DND-41 (cell line): ENCODE results near the gene MYLK3.

Experiments
- ATAC-seq: fragments of 200-7000 bp; cut with Tn5 transposase; 3 replicates; pipeline ENCODE4 v1.9.1; 2021; ENCODE audit warnings: low read depth; ENCODE audit not compliant: insufficient read depth
- DNase-seq: peaks from one replicate; pipeline ENCODE4 v3.0.0-alpha.2; 2020
- H2AFZ ChIP-seq: 2 replicates; pipeline ENCODE4 v1.6.0; 2012; ENCODE audit warnings: low read depth, low read length
- H3K27ac ChIP-seq: 2 replicates; pipeline ENCODE4 v1.5.1; 2012; ENCODE audit warnings: low read length, inconsistent platforms
- H3K27me3 ChIP-seq: fragments of 200-600 bp; sonication (generic); 2 replicates; pipeline ENCODE4 v1.6.0; 2012; ENCODE audit warnings: low read length, mild to moderate bottlenecking, inconsistent platforms; ENCODE audit not compliant: insufficient read depth, poor library complexity
- H3K36me3 ChIP-seq: 2 replicates; pipeline ENCODE4 v1.5.1; 2012; ENCODE audit warnings: low read length, inconsistent platforms; ENCODE audit not compliant: insufficient read depth
- H3K4me1 ChIP-seq: 2 replicates; pipeline ENCODE4 v1.5.1; 2012; ENCODE audit warnings: mild to moderate bottlenecking, low read length; ENCODE audit not compliant: insufficient read depth
- H3K4me2 ChIP-seq: 2 replicates; pipeline ENCODE4 v1.6.0; 2012; ENCODE audit warnings: mild to moderate bottlenecking, moderate library complexity, low read length, inconsistent platforms; ENCODE audit not compliant: insufficient read depth
- H3K4me3 ChIP-seq, 2 experiments: fragments of 200-600 bp in 1 of 2; shearing (Covaris generic) in 1 of 2; 2 replicates each; pipeline ENCODE4 v1.5.1; 2012 to 2016; ENCODE audit warnings: inconsistent platforms in 2 of 2, low read length in 2 of 2, mild to moderate bottlenecking in 2 of 2, low read depth in 1 of 2, moderate library complexity in 1 of 2
- H3K79me2 ChIP-seq: 2 replicates; pipeline ENCODE4 v1.6.0; 2012; ENCODE audit warnings: low read length, inconsistent platforms; ENCODE audit not compliant: insufficient read depth
- H3K9ac ChIP-seq: 2 replicates; pipeline ENCODE4 v1.6.0; 2012; ENCODE audit warnings: low read depth, mild to moderate bottlenecking, inconsistent platforms, low read length, moderate library complexity
- H3K9me3 ChIP-seq: 2 replicates; pipeline ENCODE4 v1.5.1; 2012; ENCODE audit warnings: low read length, moderate library complexity, mild to moderate bottlenecking, inconsistent platforms; ENCODE audit not compliant: insufficient read depth, severe bottlenecking
- H4K20me1 ChIP-seq: 2 replicates; pipeline ENCODE4 v1.6.0; 2012; ENCODE audit warnings: low read length; ENCODE audit not compliant: insufficient read depth
- CTCF ChIP-seq: IDR thresholded peaks from 2 replicates; pipeline ENCODE4 v1.5.1; 2012; ENCODE audit warnings: borderline replicate concordance, low read length, moderate library complexity, mild to moderate bottlenecking; ENCODE audit not compliant: poor library complexity, severe bottlenecking; ENCODE audit errors: extremely low read depth
- EZH2 ChIP-seq: IDR thresholded peaks from 3 replicates; pipeline ENCODE4 v1.6.1; 2012; ENCODE audit warnings: borderline replicate concordance, low read depth, mild to moderate bottlenecking, moderate library complexity, low read length, inconsistent platforms; ENCODE audit not compliant: severe bottlenecking

The MYLK3 gene

DNA sequence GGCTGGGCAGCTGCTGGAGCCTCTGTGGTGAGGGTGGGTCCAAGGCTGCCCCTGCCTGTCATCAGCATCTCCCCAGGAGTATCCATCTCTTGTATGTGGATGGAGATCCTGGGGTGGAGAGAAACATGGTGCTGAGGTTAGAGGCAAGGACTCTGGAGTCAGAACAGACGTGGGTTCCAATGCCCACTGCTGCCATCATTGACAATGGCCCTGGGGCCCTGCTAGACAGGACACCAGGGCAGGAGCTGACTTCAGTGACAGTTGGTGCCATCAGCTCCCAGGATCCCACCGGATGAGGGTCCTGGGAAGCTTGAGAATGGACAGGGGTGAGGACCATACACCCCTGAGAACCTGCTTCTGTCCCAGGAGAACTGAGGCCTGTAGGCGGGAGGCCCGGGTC lies 15.6 kb downstream of the MYLK3 start:
- ATAC-seq = no peak
- H3K4me1 ChIP-seq = no peaks in the 10 kb centered on the region
- no peaks in the 10 kb centered on the region for H3K9me3 ChIP-seq
- H3K27me3 ChIP-seq = no peaks in the 10 kb centered on the region
- H3K79me2 ChIP-seq = no peaks in the 10 kb centered on the region
- H3K27ac ChIP-seq = no peak overlapping the region
- no peak overlapping the region for H3K4me2 ChIP-seq
- no peaks in the 10 kb centered on the region for H4K20me1 ChIP-seq
- no peak overlapping the region for H2AFZ ChIP-seq
- TF ChIP-seq CTCF (no peak), EZH2 (no peak)
- no peak overlapping the region for H3K4me3 ChIP-seq
- DNase-seq = no peak
- no peaks in the 10 kb centered on the region for H3K36me3 ChIP-seq
- no peak overlapping the region for H3K9ac ChIP-seq

- Histone ChIP-seq H2AFZ (no peak overlapping the region), H3K9ac (no peak overlapping the region), H3K27ac (no peak overlapping the region), H4K20me1 (no peaks in the 10 kb centered on the region), H3K4me3 (no peak overlapping the region), H3K79me2 (no peaks in the 10 kb centered on the region), H3K9me3 (no peaks in the 10 kb centered on the region), H3K27me3 (no peaks in the 10 kb centered on the region), H3K4me2 (no peak overlapping the region), H3K4me1 (no peaks in the 10 kb centered on the region), H3K36me3 (no peaks in the 10 kb centered on the region)
- TF ChIP-seq CTCF = no peak
- TF ChIP-seq EZH2 = no peak
- no peak for ATAC-seq
- DNase-seq = no peak
Observed at GRCh38 chr16:46731691-46732555, 16.2 kb downstream of the MYLK3 start.

- Histone ChIP-seq H2AFZ (no peak overlapping the region), H3K4me1 (no peaks in the 10 kb centered on the region), H3K9ac (no peak overlapping the region), H3K79me2 (no peaks in the 10 kb centered on the region), H3K27ac (no peak overlapping the region), H3K36me3 (no peaks in the 10 kb centered on the region), H3K27me3 (no peaks in the 10 kb centered on the region), H4K20me1 (no peaks in the 10 kb centered on the region), H3K4me2 (no peak overlapping the region), H3K9me3 (no peaks in the 10 kb centered on the region), H3K4me3 (no peak overlapping the region)
- ATAC-seq (no peak), DNase-seq (no peak)
- TF ChIP-seq CTCF = no peak
- TF ChIP-seq EZH2 = no peak
Observed at GRCh38 chr16:46730801-46731690, 17.1 kb downstream of the MYLK3 start.
